Measurements from ENCODE around the gene IL17RA.
A peak's percentile ranks its signal among the peaks of the same experiment; 100 is the strongest.
"Not testable (repeated sequence)": the region's sequence is repeated elsewhere in the genome, so short reads cannot be mapped to it uniquely, and the experiment has no call there.

IL17RA gene

GRCh38 chr22:17084554-17085276 lies at the start of gene IL17RA:
Gene IL17RA (plus strand): TSS chr22:17085000. CDS start chr22:17085092, 92 bp downstream.
- peak; percentile 88 to 95 for DNase-seq

- no peak for DNase-seq
Measured at GRCh38 chr22:17035246-17035645, 49.6 kb upstream of the IL17RA start.

GRCh38 chr22:17035976-17036841 lies 48.6 kb upstream of the IL17RA start:
- not testable (repeated sequence) for DNase-seq

GRCh38 chr22:17036842-17037711 lies 47.7 kb upstream of the IL17RA start:
- not testable (repeated sequence) for DNase-seq

- DNase-seq: no peak
Measured at GRCh38 chr22:17043521-17043920, 41.3 kb upstream of the IL17RA start.

- DNase-seq: peak; percentile 37 to 46
Measured at GRCh38 chr22:17046566-17047348, 38.0 kb upstream of the IL17RA start.

- DNase-seq: peak in 1 of 2 donors; percentile 28
Measured at GRCh38 chr22:17047656-17048055, 37.1 kb upstream of the IL17RA start.

- DNase-seq: no peak
Measured at GRCh38 chr22:17056058-17056457, 28.7 kb upstream of the IL17RA start.

- DNase-seq: no peak
Measured at GRCh38 chr22:17056807-17057206, 28.0 kb upstream of the IL17RA start.

GRCh38 chr22:17057959-17058814 lies 26.6 kb upstream of the IL17RA start:
- peak; percentile 27 to 76 for DNase-seq

- DNase-seq: no peak
Measured at GRCh38 chr22:17060126-17060525, 24.7 kb upstream of the IL17RA start.

- DNase-seq: no peak
Measured at GRCh38 chr22:17063411-17064106, 21.2 kb upstream of the IL17RA start.

- no peak for DNase-seq
Measured at GRCh38 chr22:17064498-17065100, 20.2 kb upstream of the IL17RA start.

- no peak for DNase-seq
Measured at GRCh38 chr22:17065433-17065832, 19.4 kb upstream of the IL17RA start.

GRCh38 chr22:17072877-17073276 lies 11.9 kb upstream of the IL17RA start:
- no peak for DNase-seq

- no peak for DNase-seq
Measured at GRCh38 chr22:17074648-17075002, 10.2 kb upstream of the IL17RA start.

GRCh38 chr22:17077255-17077654 lies 7.5 kb upstream of the IL17RA start:
- DNase-seq: no peak

GRCh38 chr22:17079572-17079971 lies 5.2 kb upstream of the IL17RA start:
- DNase-seq: peak in 1 of 2 donors; percentile 33

GRCh38 chr22:17083255-17083654 lies 1.5 kb upstream of the IL17RA start:
- DNase-seq: no peak

GRCh38 chr22:17083811-17084441 lies 874 bp upstream of the IL17RA start:
- no peak for DNase-seq
